HG03571 (cell line): ENCODE data around the gene CAGE1.
A peak's percentile ranks its signal among the peaks of the same experiment; 100 is the strongest.

ENCODE experiments used
- ATAC-seq: cut with Tn5 transposase; IDR thresholded peaks from one replicate; pipeline ENCODE4 v1.9.1; 2021; ENCODE audit not compliant: unreplicated experiment

Gene CAGE1

DNA sequence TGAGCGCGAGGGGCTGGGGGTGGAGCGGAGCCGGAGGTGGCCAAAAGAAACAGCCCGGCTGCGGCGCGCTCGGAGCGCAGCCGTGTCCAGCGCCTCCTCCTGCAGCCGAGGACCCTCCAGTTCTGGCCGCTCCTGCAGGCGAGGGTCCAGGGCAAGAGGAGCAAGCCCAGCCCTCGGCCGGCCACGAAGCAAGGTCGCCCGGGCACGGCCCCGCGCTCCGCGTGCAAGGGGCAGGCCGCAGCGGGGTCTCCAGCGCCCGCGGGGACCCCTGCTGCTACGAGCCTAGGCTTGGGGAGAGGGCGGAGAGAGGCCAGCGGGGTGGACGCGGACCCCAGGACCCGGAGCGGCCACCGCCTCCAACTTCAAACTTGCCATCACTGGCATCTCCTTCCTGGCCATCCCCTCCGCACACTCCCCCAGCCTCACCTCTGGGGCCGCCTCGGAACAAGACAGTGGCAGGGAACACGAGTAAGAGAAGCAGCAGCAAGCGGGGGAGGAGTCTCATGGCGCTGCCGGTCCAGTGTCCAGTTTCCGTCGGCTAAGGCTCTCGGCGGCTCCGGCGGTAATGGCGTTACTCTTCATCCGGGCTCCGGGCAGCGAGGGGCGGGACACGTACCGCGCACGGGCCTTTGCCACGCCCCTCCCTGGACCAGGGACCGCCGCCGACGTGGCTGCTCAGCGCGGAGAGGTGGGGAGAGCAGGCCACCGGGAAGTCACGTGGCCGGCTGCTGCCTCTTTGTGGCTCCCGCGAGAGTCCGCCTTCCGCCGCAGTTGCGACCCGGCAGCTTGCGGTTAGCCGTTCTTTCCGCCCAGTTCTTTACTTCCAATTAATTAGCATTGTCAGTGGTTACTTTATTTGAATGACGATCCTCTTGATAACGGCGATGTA lies 76.7 kb downstream of the CAGE1 start, which contains the start of gene SSR1:
Gene SSR1 (minus strand): TSS at position 584 of the 889 bp plus-strand sequence. CDS start 79 bp downstream, at position 505.
- peak; percentile 99 for ATAC-seq

DNA sequence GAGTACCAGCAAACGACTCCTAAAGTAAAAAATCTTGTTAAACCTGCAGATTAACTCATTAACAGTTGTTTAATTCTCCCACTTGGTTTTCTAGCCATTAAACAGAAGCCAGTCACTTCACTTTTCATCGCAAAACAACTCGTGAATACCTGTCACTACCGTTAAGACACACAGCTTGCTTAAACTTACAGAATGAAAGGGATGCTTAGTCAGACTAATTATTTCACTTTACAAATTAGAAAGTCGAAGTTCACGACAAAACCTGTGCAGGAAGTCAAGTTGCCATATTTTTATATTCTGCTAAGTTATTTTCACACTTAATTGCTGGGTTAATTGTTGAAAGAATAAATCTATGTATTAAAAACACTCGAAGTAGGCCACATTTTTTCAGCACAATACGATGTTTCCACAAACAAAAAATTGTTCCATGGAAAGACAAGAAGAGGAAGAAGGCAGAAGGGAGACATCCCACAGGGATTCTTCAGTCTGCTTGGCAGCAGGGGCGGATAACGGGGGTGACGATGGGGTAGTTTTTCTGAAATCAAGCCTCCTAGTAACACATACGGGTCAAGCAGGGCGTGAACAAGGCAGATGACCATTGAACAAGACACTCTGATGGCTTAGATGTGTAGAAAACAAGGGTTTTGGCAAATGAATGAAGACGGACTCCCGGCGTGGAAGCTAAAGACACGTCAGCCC lies 77.5 kb downstream of the CAGE1 start:
- peak; percentile 2 for ATAC-seq

DNA sequence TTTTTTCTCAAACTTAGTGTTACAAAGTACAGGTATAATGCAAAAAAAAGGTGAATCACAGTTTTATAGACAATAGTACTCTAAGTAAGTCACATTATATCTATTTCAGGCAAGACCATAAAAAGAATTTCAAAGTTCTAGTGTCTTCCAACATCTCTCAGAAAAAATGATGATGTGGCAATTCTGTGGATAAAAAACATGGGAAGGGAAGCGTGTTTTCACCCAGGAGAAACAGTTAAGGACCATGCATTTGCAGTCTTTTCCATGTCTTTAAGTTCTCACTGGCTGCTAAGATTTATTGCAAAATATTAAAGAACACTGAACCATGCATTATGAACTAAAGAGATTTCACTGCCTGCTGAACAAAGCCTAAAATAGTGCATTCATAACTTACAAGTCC lies 78.4 kb downstream of the CAGE1 start:
- no peak for ATAC-seq

DNA sequence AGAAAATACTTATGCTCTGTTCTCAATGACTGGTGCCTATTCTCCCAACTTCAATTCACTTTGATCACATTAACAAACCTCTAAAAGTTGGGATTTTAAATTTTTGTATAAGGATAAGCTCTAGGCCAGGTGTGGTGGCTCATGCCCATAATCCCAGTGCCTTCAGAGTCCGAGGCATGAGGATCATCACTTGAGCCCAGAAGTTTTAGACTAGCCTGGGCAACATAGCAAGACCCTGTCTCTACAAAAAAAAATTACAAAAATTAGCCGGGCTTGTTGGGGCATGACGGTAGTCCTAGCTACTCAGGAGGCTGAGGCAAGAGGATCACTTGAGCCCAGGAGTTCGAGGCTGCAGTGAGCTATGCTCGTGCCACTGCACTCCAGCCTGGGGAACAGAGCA lies 80.5 kb downstream of the CAGE1 start:
- ATAC-seq: no peak

DNA sequence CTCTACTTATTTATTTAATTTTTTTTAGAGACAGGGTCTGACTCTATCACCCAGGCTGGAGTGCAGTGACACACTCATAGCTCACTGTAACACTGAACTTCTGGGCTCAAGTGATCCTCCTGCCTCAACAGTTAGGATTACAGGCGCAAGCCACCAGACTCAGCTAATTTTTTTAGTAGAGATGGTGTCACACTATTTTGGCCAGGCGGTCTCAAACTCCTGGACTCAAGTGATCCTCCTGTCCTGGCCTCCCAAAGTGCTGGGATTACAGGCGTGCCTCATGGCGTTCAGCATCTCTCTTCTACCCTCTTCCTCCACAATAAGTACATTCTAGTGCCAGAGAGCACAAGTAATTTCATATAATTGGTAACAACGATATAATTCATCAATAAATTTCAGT lies 82.0 kb downstream of the CAGE1 start:
- ATAC-seq: no peak

DNA sequence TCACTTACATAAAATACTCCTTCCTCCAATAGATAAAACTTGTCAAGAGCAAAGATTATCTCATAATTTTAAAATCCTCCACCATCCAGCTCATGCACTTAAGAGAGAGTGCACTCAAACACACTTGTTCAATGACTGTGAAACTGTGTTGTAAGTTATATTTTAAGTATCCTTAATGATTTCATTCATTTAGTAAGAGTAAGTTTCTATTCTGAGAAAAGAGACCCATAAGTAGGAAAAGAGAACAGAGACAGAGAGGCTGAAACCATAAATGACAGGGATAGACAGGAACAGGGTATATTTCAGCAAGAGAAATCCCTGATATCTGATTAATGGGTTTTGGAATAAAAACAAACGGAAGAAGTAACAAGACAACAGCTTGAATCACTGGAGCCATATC lies 84.7 kb downstream of the CAGE1 start:
- ATAC-seq: no peak

DNA sequence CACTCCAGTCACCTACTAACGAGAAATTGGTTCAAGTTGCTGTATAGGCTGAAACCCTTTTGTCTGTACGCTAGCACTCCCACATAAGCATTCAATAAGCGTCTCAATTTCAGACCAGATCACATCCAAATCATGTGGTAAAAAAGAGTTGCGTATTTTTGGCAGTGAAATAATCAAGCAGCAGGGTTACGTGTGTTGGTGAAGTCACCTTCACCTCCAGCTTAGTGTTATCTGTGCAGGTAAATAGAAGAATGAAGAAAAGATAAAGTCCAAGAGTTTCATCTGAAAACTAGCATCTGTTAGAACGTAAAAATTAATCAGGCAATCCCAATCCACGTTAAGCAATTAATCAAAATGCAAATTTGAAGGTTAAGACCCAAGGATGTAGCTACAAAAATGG lies 87.8 kb downstream of the CAGE1 start:
- no peak for ATAC-seq

DNA sequence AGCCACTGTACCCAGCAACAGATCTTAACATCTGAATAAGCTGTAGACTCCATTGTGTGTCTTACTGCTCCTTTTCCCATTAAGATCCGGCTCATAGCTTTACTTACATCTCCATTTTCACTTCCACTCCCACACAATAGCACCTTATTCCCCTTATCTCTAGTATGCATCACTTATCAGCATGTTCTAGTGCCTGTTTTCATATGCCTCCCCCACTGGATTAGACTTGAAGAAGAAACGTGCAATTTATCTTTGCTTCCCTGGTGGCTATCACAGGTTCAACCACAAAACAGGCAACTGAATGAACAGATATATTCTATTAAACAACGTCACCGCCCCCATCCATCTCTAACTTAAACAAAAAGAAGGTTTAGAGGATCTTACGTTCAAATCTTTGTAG lies 88.6 kb downstream of the CAGE1 start:
- no peak for ATAC-seq

DNA sequence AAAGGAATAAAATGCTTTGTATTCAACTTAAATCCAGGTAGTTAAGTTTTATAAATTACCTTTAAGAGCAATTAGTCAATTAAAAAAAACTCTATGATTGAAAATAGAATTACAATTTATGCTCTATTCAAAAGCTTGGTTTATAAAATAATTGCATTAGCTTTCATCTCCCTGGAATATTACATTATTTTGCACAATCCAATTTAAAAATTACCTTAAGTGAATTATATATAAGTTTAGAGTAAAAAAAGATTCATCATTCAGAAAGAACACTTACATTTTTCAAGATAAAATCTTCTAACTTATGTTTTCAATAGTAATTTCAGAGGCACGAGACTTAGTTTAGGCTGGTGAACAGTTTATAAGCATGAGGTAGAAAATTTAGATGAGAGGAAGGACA lies 91.4 kb downstream of the CAGE1 start:
- no peak for ATAC-seq

DNA sequence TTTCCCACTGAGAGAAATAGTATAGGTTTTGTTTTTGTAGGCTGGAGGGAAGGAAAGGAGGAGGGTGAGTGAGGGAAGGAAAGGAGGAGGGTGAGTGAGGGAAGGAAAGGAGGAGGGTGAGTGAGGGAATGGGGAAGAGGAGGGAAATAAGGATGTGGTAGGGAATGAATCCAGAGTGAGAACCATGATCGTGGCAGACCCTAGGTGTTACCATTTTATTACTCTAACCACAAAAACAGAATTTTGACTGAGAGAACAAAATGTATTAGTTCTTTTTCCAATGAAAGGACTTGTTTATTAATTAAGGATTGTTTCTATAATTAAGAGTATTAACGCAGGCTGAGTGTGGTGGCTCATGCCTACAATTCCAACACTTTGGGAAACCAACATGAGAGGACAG lies 92.9 kb downstream of the CAGE1 start:
- no peak for ATAC-seq

DNA sequence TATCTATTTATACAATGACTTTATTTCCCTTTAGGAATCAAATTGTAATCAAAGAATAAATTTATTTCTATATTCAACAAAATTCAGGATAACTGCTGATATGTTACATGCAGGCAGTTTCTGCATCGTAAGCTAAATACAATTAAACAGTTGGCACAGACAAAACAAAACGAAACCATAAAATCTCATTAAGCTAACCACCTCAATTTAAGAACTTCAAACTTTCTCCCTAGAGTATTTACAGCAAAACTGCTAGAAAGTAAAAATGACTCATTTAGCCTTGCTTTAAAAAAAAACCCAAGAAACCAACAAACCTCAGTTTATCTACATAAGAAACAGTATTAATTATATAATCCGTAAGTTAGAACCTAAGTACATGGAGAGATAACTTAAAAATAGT lies 93.6 kb downstream of the CAGE1 start:
- ATAC-seq: no peak

DNA sequence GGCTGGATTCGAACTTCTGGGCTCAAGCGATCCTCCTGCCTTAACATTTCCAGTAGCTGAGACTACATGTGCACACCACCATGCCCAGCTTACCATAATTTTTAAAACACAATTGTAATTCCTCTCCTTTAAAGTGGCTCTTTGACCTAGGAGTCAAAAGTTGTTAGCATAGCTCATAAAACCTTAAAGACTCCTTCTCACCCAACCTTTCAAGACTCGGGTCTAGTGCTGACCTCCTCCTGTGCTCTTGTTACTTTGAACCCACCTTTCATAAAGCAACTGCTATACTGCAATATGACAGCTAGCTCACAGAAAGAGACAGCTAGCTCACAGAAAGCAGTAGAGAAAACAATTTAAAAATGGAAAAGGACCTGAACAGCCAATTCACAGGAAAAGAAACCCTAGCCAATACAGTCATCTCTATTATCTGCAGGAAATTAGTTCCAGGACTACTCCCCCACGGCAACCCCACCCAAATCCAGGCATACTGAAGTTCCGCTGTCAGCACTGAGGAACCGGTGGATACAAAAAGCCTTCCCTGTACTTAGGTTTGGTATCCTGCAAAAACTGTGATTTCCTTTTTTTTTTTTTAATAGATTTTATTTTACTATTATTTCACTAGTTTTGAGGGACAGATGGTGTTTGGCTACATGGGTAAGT lies 96.8 kb downstream of the CAGE1 start:
- no peak for ATAC-seq

DNA sequence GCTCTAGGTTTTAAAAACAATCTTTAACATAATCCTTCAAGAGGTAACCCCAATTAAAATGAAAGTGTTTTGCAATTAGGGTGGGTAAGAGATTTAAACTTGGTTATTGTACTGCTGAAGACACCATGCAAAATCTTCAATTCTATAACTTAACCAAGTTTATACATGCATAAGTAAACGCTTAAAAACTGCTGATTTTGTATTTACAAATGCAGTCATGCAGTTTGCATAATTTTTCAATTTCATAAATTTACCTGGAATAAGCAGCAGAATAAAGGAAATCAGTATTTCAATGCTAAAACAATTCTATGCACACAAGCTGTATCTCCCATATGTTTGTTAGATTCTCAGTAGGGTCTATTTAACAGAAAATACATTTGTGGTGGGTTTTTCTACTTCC lies 99.5 kb downstream of the CAGE1 start:
- ATAC-seq: no peak

DNA sequence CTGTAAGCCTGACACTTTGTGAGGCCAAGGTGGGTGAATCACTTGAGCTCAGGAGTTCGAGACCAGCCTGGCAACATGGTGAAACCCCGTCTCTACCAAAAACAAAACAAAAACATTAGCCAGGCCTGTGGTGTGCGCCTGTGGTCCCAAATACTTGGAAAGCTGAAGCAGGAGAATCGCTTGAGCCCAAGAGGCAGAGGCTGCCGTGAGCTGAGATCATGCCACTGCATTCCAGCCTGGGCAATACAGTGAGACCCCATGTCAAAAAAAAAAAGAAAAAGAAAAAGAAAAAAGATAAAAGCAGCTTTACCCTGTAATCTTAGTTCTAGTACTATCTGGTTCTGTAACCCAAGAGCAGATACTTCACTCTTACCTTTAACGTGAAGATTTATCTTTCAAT lies 104.1 kb downstream of the CAGE1 start:
- no peak for ATAC-seq

DNA sequence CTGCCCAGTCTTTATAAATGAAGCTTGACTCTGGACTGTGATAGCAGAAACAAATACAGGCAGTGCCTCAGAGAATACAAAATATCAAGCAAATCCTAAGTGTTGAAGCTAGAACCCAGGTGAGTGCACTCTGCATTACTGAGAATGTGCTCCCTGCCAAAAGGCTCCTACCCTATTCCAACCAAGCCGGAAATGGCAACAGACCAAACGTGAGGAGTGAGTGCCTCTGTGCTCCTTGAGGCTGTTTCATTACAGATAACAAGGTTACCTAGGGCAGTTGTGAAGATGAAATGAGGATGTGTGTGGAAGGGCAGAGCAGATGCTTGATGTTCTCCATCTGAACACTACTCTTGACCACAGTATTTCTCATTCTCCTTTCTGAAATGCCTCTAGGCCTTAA lies 105.9 kb downstream of the CAGE1 start:
- no peak for ATAC-seq

DNA sequence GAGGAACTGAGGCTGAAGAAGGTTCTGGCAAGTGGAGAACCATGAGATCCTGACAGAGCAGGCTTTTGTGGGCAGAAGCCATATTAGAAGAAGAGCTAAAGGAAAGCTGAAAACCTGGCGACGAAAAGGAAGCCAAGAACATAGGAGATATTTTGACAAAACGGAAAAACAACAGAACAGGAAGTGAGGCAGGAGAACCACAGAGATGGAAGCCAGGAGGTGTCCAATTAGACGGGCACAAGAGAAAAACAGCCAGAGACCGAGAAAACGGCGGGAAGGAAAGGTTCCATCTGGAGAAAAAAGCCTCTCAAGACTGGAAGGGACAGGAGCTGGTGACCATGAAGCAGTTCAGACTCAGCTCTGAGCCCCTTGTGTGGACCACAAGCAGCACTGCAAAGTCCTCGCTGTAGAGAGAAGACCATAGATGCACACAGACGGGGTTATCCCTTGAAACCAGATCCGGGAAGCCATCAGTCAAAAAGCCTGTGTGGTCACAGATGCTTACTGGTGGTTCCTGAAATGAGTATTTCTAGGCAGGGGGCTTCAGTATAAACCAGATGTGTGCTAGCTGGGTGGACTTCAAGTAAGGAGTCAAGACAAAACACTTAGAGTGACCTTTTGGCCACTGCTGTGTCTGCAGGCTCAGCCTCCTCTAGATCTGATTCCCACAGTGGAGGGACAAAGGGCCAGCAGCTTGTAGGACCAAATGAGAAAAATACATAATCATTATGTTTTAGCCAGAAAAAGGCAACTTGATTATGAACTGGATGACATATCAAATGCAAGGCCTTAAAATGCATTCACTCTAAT lies 107.2 kb downstream of the CAGE1 start:
- no peak for ATAC-seq
